GM21529 (cell line): ENCODE results near the gene CRYBB3.
"Not testable (repeated sequence)": the region's sequence is repeated elsewhere in the genome, so short reads cannot be mapped to it uniquely, and the experiment has no call there.

Experiments
- ATAC-seq: cut with Tn5 transposase; IDR thresholded peaks from one replicate; pipeline ENCODE4 v1.9.1; 2021; ENCODE audit not compliant: unreplicated experiment

CRYBB3 gene

GRCh38 chr22:25238058-25238457 is 38.4 kb downstream of the CRYBB3 start:
- ATAC-seq: not testable (repeated sequence)

GRCh38 chr22:25255169-25255568 is 55.5 kb downstream of the CRYBB3 start:
- ATAC-seq: not testable (repeated sequence)
